ENCODE measurements around the gene ABLIM3. TPM values are rescaled to one million over a fixed set of nuclear protein-coding genes. Genes with fewer than 3 reads are reported as not detected.

Gene ABLIM3
- total and polyA plus RNA-seq, 4 experiments from 2014 or later: not detected

GRCh38 chr5:149280124-149280523 lies 138.8 kb downstream of the ABLIM3 start:
- POLR2A ChIA-PET (ENCODE audit: partially characterized antibody): no interaction called here
- H3K27me3 ChIP-seq (ENCODE audit: insufficient read depth, low read length): peaks cover 4% of the 10 kb centered on the region
- no peaks in the 10 kb centered on the region for H3K4me1 ChIP-seq (ENCODE audit: insufficient read depth, low read length)
- Mint-ChIP-seq H3K4me1 (no peaks in the 10 kb centered on the region), H3K36me3 (no peaks in the 10 kb centered on the region), H3K9me3 (peaks cover 0 to 2% (median 0%) of the 10 kb centered on the region in 8 donors), H3K27me3 (peaks cover 10 to 40% of the 10 kb centered on the region in 2 donors), H3K4me3 (no peak overlapping the region), H3K27ac (no peak overlapping the region)
- H3K4me3 ChIP-seq (ENCODE audit: low read length in 2 of 2): no peak overlapping the region
- H3K27ac ChIP-seq (ENCODE audit: low read depth, low read length): no peak overlapping the region
- H3K9me3 ChIP-seq (ENCODE audit: control insufficient read depth in 1 of 2, low read length in 2 of 2): no peaks in the 10 kb centered on the region
- no peaks in the 10 kb centered on the region for H3K36me3 ChIP-seq (ENCODE audit: insufficient read depth, low read length)
- intact Hi-C loops (cut with micrococcal nuclease): no loop called here
- DNase-seq: no peak
- CTCF ChIA-PET (ENCODE audit: partially characterized antibody): interaction anchor here (1.3 to 1.8 kb wide), 3 partner anchors 10 to 138 kb away, joined by 3 to 9 read pairs (median 5); partner anchors contain the start of gene ABLIM3

- DNase-seq: no peak
- Mint-ChIP-seq H3K4me3 (no peak overlapping the region), H3K4me1 (no peaks in the 10 kb centered on the region), H3K27ac (no peak overlapping the region), H3K9me3 (no peaks in the 10 kb centered on the region), H3K36me3 (no peaks in the 10 kb centered on the region), H3K27me3 (peaks cover 7 to 38% of the 10 kb centered on the region in 2 donors)
- Histone ChIP-seq H3K27ac (ENCODE audit: low read depth, low read length) (no peak overlapping the region), H3K9me3 (ENCODE audit: control insufficient read depth in 1 of 2, low read length in 2 of 2) (no peaks in the 10 kb centered on the region), H3K36me3 (ENCODE audit: insufficient read depth, low read length) (no peaks in the 10 kb centered on the region), H3K4me3 (ENCODE audit: low read length in 2 of 2) (no peak overlapping the region), H3K4me1 (ENCODE audit: insufficient read depth, low read length) (no peaks in the 10 kb centered on the region), H3K27me3 (ENCODE audit: insufficient read depth, low read length) (peaks cover 4% of the 10 kb centered on the region)
- POLR2A ChIA-PET (ENCODE audit: partially characterized antibody): no interaction called here
- CTCF ChIA-PET (ENCODE audit: partially characterized antibody): no interaction called here
- intact Hi-C loops (cut with micrococcal nuclease): no loop called here
Measured at GRCh38 chr5:149280802-149281201, 139.5 kb downstream of the ABLIM3 start.

DNA sequence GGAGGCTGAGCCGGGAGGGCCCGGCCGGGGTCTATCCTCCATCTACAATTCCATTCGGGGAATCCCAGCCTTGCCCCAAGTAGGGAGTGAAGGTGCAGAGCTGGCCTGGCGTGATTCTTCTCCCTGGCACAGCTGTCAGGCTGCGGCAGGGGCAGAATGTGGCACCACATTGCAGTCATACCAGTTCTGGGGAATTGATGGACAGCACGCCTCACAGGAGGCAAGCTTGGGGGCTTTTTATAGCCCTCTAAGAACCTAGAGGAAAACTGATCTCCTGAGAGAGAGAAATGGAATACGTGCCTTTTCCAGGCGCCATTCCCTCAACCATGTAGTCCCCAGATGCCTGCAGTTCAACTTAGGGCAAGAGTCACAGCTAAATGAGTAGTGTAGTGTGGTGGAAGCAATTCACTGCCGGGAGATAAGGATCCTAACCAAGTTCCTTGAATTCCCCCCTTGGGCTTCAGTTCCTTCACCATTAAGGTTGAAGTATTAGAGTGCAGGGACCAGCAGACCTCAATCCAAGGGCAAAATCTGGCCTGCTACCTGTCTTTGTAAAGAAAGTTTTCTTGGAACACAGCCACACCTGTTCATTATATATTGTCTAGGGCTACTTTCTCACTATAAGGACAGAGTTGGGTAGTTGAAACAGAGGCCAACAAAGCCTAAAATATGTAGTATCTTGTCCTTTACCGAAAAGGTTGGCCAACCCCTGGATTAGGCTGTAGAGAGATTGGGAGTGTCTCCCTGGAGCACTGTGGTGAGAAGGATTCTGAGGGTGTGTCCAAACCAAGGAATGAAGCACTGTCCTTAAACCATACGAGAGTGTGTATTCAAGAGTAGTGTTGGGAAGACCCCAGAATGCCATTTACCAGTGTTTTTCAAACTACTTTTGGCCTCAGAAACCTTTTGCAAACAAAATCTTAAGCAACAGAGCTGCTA lies 141.0 kb downstream of the ABLIM3 start:
- DNase-seq: no peak
- no peaks in the 10 kb centered on the region for H3K36me3 Mint-ChIP-seq
- peaks cover 7 to 29% of the 10 kb centered on the region in 2 donors for H3K27me3 Mint-ChIP-seq
- no peak overlapping the region for H3K27ac Mint-ChIP-seq
- no peak overlapping the region for H3K4me3 Mint-ChIP-seq
- H3K36me3 ChIP-seq (ENCODE audit: insufficient read depth, low read length): no peaks in the 10 kb centered on the region
- no peaks in the 10 kb centered on the region for H3K4me1 ChIP-seq (ENCODE audit: insufficient read depth, low read length)
- H3K9me3 ChIP-seq (ENCODE audit: control insufficient read depth in 1 of 2, low read length in 2 of 2): no peaks in the 10 kb centered on the region
- ChIA-PET CTCF (ENCODE audit: partially characterized antibody) (no interaction called here), POLR2A (ENCODE audit: partially characterized antibody) (no interaction called here)
- H3K9me3 Mint-ChIP-seq: no peaks in the 10 kb centered on the region
- no peak overlapping the region for H3K27ac ChIP-seq (ENCODE audit: low read depth, low read length)
- no peak overlapping the region for H3K4me3 ChIP-seq (ENCODE audit: low read length in 2 of 2)
- intact Hi-C loops (cut with micrococcal nuclease): no loop called here
- H3K27me3 ChIP-seq (ENCODE audit: insufficient read depth, low read length): peaks cover 4% of the 10 kb centered on the region
- H3K4me1 Mint-ChIP-seq: no peaks in the 10 kb centered on the region

- H3K9me3 Mint-ChIP-seq: no peaks in the 10 kb centered on the region
- H3K4me3 Mint-ChIP-seq: no peak overlapping the region
- Histone ChIP-seq H3K4me3 (ENCODE audit: low read length in 2 of 2) (no peak overlapping the region), H3K36me3 (ENCODE audit: insufficient read depth, low read length) (no peaks in the 10 kb centered on the region), H3K9me3 (ENCODE audit: control insufficient read depth in 1 of 2, low read length in 2 of 2) (no peaks in the 10 kb centered on the region), H3K27ac (ENCODE audit: low read depth, low read length) (no peak overlapping the region), H3K4me1 (ENCODE audit: insufficient read depth, low read length) (no peaks in the 10 kb centered on the region), H3K27me3 (ENCODE audit: insufficient read depth, low read length) (peaks cover 4% of the 10 kb centered on the region)
- CTCF ChIA-PET (ENCODE audit: partially characterized antibody): no interaction called here
- no peak overlapping the region for H3K27ac Mint-ChIP-seq
- peaks cover 7 to 22% of the 10 kb centered on the region in 2 donors for H3K27me3 Mint-ChIP-seq
- POLR2A ChIA-PET (ENCODE audit: partially characterized antibody): no interaction called here
- no peaks in the 10 kb centered on the region for H3K4me1 Mint-ChIP-seq
- no peak for DNase-seq
- no peaks in the 10 kb centered on the region for H3K36me3 Mint-ChIP-seq
- intact Hi-C loops (cut with micrococcal nuclease): no loop called here
Measured at GRCh38 chr5:149282966-149283332, 141.7 kb downstream of the ABLIM3 start.

- Mint-ChIP-seq H3K27me3 (peaks cover 5 to 19% of the 10 kb centered on the region in 2 donors), H3K27ac (no peak overlapping the region), H3K9me3 (no peaks in the 10 kb centered on the region), H3K4me3 (no peak overlapping the region), H3K4me1 (no peaks in the 10 kb centered on the region), H3K36me3 (no peaks in the 10 kb centered on the region)
- H3K27me3 ChIP-seq (ENCODE audit: insufficient read depth, low read length): peaks cover 4% of the 10 kb centered on the region
- POLR2A ChIA-PET (ENCODE audit: partially characterized antibody): no interaction called here
- H3K9me3 ChIP-seq (ENCODE audit: control insufficient read depth in 1 of 2, low read length in 2 of 2): no peaks in the 10 kb centered on the region
- no peak for DNase-seq
- no peak overlapping the region for H3K27ac ChIP-seq (ENCODE audit: low read depth, low read length)
- H3K36me3 ChIP-seq (ENCODE audit: insufficient read depth, low read length): no peaks in the 10 kb centered on the region
- intact Hi-C loops (cut with micrococcal nuclease): no loop called here
- H3K4me1 ChIP-seq (ENCODE audit: insufficient read depth, low read length): no peaks in the 10 kb centered on the region
- no peak overlapping the region for H3K4me3 ChIP-seq (ENCODE audit: low read length in 2 of 2)
- CTCF ChIA-PET (ENCODE audit: partially characterized antibody): no interaction called here
Measured at GRCh38 chr5:149283626-149284480, 142.6 kb downstream of the ABLIM3 start.

GRCh38 chr5:149284501-149284900 lies 143.2 kb downstream of the ABLIM3 start:
- Histone ChIP-seq H3K36me3 (ENCODE audit: insufficient read depth, low read length) (no peaks in the 10 kb centered on the region), H3K27ac (ENCODE audit: low read depth, low read length) (no peak overlapping the region), H3K4me3 (ENCODE audit: low read length in 2 of 2) (no peak overlapping the region), H3K27me3 (ENCODE audit: insufficient read depth, low read length) (peaks cover 4% of the 10 kb centered on the region), H3K4me1 (ENCODE audit: insufficient read depth, low read length) (no peaks in the 10 kb centered on the region), H3K9me3 (ENCODE audit: control insufficient read depth in 1 of 2, low read length in 2 of 2) (no peaks in the 10 kb centered on the region)
- no peaks in the 10 kb centered on the region for H3K36me3 Mint-ChIP-seq
- DNase-seq: no peak
- ChIA-PET CTCF (ENCODE audit: partially characterized antibody) (no interaction called here), POLR2A (ENCODE audit: partially characterized antibody) (no interaction called here)
- H3K9me3 Mint-ChIP-seq: no peaks in the 10 kb centered on the region
- H3K4me3 Mint-ChIP-seq: no peak overlapping the region
- H3K27me3 Mint-ChIP-seq: peaks cover 5 to 19% of the 10 kb centered on the region in 2 donors
- H3K27ac Mint-ChIP-seq: no peak overlapping the region
- intact Hi-C loops (cut with micrococcal nuclease): no loop called here
- no peaks in the 10 kb centered on the region for H3K4me1 Mint-ChIP-seq

DNA sequence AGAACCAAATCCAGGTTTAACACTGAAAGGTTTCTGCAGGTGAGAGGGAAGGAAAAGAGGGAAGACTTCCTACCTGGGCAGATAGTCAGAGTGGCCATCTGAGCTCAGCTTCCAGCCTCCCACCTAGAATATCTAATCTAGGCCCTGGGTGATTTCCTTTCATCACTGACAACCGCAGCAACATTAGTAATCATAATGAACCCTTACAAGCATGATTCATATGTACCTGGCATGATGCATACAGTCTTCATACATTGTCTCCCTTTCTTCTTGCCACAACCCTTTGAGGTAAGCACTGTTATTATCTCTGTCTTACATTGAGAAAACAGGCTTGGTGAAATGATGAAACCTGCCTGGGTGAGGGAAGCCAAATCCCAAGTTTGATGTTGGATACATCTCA lies 143.9 kb downstream of the ABLIM3 start:
- Mint-ChIP-seq H3K36me3 (no peaks in the 10 kb centered on the region), H3K9me3 (no peaks in the 10 kb centered on the region), H3K4me3 (no peak overlapping the region), H3K27me3 (peaks cover 5 to 15% of the 10 kb centered on the region in 2 donors), H3K4me1 (no peaks in the 10 kb centered on the region), H3K27ac (no peak overlapping the region)
- ChIA-PET CTCF (ENCODE audit: partially characterized antibody) (no interaction called here), POLR2A (ENCODE audit: partially characterized antibody) (no interaction called here)
- Histone ChIP-seq H3K36me3 (ENCODE audit: insufficient read depth, low read length) (no peaks in the 10 kb centered on the region), H3K4me3 (ENCODE audit: low read length in 2 of 2) (no peak overlapping the region), H3K9me3 (ENCODE audit: control insufficient read depth in 1 of 2, low read length in 2 of 2) (no peaks in the 10 kb centered on the region), H3K4me1 (ENCODE audit: insufficient read depth, low read length) (no peaks in the 10 kb centered on the region), H3K27me3 (ENCODE audit: insufficient read depth, low read length) (peaks cover 4% of the 10 kb centered on the region), H3K27ac (ENCODE audit: low read depth, low read length) (no peak overlapping the region)
- no peak for DNase-seq
- intact Hi-C loops (cut with micrococcal nuclease): no loop called here

All from CD4-positive, alpha-beta memory T cell (primary cell).